Kidney (tissue), 14 donors: ENCODE results near the gene PLXNA2. TPM values are rescaled to one million over a fixed set of nuclear protein-coding genes. Genes with fewer than 3 reads are reported as not detected.

Experiments
- DNase-seq, 5 donors: peaks; one replicate each; pipeline ENCODE4 v3.0.0-alpha.2; 2013 to 2020
- FAIRE-seq: peaks from 2 replicates; lab custom pipeline; 2012; peaks lifted over from hg19 to GRCh38; lab: Jason Lieb, UNC
- H3K27ac ChIP-seq, 2 donors: one replicate each; pipeline ENCODE4 v1.7.0; 2013; ENCODE audit warnings: low read depth in 2 of 2, low read length in 2 of 2, inconsistent platforms in 1 of 2
- H3K27me3 ChIP-seq: one replicate; pipeline ENCODE4 v1.7.1; 2013; ENCODE audit warnings: low read length, inconsistent platforms; ENCODE audit not compliant: control insufficient read depth, insufficient read depth
- H3K36me3 ChIP-seq, 3 donors: one replicate each; pipeline versions ENCODE4 v1.7.0 to v1.7.1; 2013; ENCODE audit warnings: low read length in 3 of 3, control low read depth in 1 of 3, inconsistent platforms in 1 of 3; ENCODE audit not compliant: insufficient read depth in 3 of 3, control insufficient read depth in 2 of 3
- H3K4me1 ChIP-seq, 3 donors: one replicate each; pipeline versions ENCODE4 v1.7.0 to v1.7.1; 2013; ENCODE audit warnings: low read length in 3 of 3, inconsistent platforms in 1 of 3, low read depth in 1 of 3; ENCODE audit not compliant: control insufficient read depth in 2 of 3, insufficient read depth in 2 of 3
- H3K4me3 ChIP-seq, 3 donors: one replicate each; pipeline versions ENCODE4 v1.7.0 to v1.8.1; 2013; ENCODE audit warnings: low read length in 3 of 3, control low read depth in 1 of 3, inconsistent platforms in 1 of 3
- H3K9ac ChIP-seq, 3 donors: one replicate each; pipeline versions ENCODE4 v1.7.0 to v1.7.1; 2013; ENCODE audit warnings: low read length in 3 of 3, control low read depth in 1 of 3, inconsistent platforms in 1 of 3
- H3K9me3 ChIP-seq, 3 donors: one replicate each; pipeline versions ENCODE4 v1.7.0 to v1.7.1; 2013; ENCODE audit warnings: low read length in 3 of 3, control low read depth in 1 of 3, inconsistent platforms in 1 of 3; ENCODE audit not compliant: control insufficient read depth in 2 of 3, insufficient read depth in 1 of 3
- intact Hi-C: fragments of 100-400 bp; cut with DNase I; formaldehyde crosslinking; loops from one replicate; pipeline ENCODE4 v1.11.1; 2022
- polyA plus RNA-seq: library from polyadenylated mRNA; stranded (reverse); fragments of 350-450 nt; fragmentation: Illumina TruSeq; extraction: RNeasy Lipid Tissue Mini Kit (QIAGEN cat#74804); gene quantifications from one replicate; pipeline ENCODE4 v1.2.3, GENCODE V29; 2014; ENCODE audit warnings: low read depth, low replicate concordance; ENCODE audit not compliant: insufficient read depth
- total RNA-seq: library from RNA; stranded (reverse); fragmentation: NEBNext Ultra II Directional; extraction: Animal tissue kit (Norgen Biotek cat#: 25700); gene quantifications from one replicate; pipeline ENCODE4 v1.2.1, GENCODE V29; 2021
- TF ChIP-seq, protein P1 (sequence below): IDR thresholded peaks from 3 replicates; pipeline ENCODE4 v1.5.1; 2012; ENCODE audit warnings: mild to moderate bottlenecking, moderate library complexity, borderline replicate concordance; ENCODE audit not compliant: insufficient read depth; ENCODE audit errors: extremely low read depth
- donor health status: control.
- donor health status: control.
- donor health status: control.
- donor health status: control.
- donor health status: control.
- donor health status: DM: yes; HTN: yes; CAD: no.
- donor health status: Normal renal cell carcinoma (clear cell type).

The PLXNA2 gene
- total and polyA plus RNA-seq, 2 donors from 2014 or later, result 2.4 to 27.9 TPM

DNA sequence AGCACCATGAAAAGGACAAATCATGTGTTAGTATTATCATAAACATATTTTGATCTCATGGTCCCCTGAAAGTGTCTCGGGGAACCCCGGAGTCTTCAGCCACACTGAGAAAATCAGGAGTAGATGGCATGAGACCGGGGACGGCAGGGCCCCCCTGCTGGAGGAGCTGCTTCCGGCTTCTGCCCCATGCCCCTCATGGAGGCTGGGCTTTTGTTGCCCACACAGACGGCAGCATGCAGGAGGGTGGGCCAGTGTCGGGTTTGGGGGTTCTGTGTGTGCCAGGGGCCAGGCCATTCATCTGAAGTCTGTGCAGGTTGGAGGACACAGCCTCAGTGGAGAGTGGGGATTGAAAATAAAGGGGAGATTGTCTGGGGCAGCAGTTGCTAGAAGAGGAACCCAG lies 258.2 kb downstream of the PLXNA2 start:
- H3K4me3 ChIP-seq, result no peak overlapping the region
- H3K9ac ChIP-seq, result no peak overlapping the region
- H3K4me1 ChIP-seq, result no peaks in the 10 kb centered on the region
- DNase-seq, result no peak
- H3K27ac ChIP-seq, result no peak overlapping the region
- TF ChIP-seq, protein P1, sequence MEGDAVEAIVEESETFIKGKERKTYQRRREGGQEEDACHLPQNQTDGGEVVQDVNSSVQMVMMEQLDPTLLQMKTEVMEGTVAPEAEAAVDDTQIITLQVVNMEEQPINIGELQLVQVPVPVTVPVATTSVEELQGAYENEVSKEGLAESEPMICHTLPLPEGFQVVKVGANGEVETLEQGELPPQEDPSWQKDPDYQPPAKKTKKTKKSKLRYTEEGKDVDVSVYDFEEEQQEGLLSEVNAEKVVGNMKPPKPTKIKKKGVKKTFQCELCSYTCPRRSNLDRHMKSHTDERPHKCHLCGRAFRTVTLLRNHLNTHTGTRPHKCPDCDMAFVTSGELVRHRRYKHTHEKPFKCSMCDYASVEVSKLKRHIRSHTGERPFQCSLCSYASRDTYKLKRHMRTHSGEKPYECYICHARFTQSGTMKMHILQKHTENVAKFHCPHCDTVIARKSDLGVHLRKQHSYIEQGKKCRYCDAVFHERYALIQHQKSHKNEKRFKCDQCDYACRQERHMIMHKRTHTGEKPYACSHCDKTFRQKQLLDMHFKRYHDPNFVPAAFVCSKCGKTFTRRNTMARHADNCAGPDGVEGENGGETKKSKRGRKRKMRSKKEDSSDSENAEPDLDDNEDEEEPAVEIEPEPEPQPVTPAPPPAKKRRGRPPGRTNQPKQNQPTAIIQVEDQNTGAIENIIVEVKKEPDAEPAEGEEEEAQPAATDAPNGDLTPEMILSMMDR, result no peak
- intact Hi-C loops, result no loop called here
- H3K36me3 ChIP-seq, result no peaks in the 10 kb centered on the region
- no peaks in the 10 kb centered on the region for H3K27me3 ChIP-seq
- FAIRE-seq, result no peak
- H3K9me3 ChIP-seq, result no peaks in the 10 kb centered on the region

DNA sequence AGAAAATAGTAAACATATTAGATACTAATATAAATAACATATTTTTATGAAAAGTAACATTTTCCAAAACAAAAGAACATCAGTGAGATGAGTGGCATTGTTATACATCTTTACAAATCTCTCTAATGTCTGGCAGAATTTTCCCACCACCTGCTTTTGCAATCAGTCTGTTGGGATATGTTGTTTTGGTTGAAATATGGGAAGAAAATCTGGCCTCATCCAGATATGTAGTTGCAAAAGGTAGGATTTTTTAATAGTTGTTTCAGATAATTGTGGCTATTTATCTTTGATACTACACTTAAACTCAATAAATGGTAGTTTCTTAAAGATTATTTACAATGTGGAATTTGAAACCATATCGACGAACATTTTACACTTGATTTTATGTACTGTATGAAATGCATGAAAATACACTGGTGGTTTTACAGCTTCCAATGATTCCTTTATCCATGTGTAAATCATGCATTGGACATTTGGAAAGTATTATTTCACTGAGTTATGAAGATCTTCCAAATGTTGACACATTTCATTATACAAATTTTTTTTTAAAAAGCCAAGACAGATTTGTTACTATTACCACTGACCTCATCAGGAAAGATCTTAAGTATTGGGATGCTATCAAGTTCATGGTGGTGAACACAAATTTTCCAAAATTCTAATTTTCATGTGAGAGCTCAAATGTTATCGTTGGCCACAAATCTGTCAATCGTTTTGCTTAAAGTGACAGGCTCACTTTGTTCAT lies 259.2 kb downstream of the PLXNA2 start:
- intact Hi-C loops, result no loop called here
- no peak for FAIRE-seq

DNA sequence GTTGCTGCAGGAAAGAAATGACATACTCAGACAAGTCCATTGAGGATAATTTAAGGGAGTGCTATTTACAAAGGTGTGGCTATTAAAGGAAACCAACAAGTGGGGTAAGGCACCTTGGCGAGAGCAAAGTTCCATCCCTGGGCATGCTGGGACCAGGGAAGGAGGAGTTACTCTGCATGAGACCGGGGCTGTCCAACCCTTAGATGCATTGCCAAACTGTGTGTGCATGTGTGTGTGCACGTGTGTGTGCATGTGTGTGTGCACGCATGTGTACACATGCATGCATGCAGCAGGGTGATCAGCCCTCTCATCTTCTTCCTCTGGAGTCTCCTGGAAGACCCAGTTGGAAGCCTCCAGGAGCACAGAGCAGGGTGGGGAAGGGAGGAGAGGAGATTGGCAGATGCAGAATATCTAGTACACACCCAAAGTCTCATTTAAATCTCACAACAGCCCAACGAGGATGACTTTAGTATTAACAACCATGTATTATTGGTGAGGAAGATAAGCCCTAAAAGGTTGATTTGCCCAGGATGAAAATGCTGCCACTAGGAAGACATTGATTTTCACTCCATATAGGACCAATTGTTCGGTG lies 261.0 kb downstream of the PLXNA2 start:
- TF ChIP-seq, protein P1, result no peak
- H3K9ac ChIP-seq, result no peak overlapping the region
- H3K36me3 ChIP-seq, result no peaks in the 10 kb centered on the region
- H3K4me1 ChIP-seq, result no peaks in the 10 kb centered on the region
- intact Hi-C loops, result no loop called here
- H3K27ac ChIP-seq, result no peak overlapping the region
- H3K9me3 ChIP-seq, result no peaks in the 10 kb centered on the region
- DNase-seq (no peak), FAIRE-seq (no peak)
- H3K27me3 ChIP-seq, result no peaks in the 10 kb centered on the region
- no peak overlapping the region for H3K4me3 ChIP-seq

More for the DNA sequence above, 259.2 kb downstream of the PLXNA2 start:
- TF ChIP-seq, protein P1, result no peak
- Histone ChIP-seq H3K27ac (no peak overlapping the region), H3K9ac (no peak overlapping the region), H3K4me1 (no peaks in the 10 kb centered on the region), H3K9me3 (no peaks in the 10 kb centered on the region), H3K27me3 (no peaks in the 10 kb centered on the region), H3K4me3 (no peak overlapping the region), H3K36me3 (no peaks in the 10 kb centered on the region)
- DNase-seq, result no peak
